SK-N-MC (cell line): ENCODE measurements around the gene TMPRSS9.

Experiments used
- FOXP2 ChIP-seq: optimal IDR thresholded peaks from 2 replicates; pipeline ENCODE3; 2011; ENCODE audit warnings: mild to moderate bottlenecking, moderate library complexity; ENCODE audit not compliant: insufficient read depth; ENCODE audit errors: extremely low read length, control extremely low read depth
- POLR2AphosphoS5 ChIP-seq: IDR thresholded peaks from 2 replicates; pipeline ENCODE4 v1.6.1; 2012; ENCODE audit warnings: mild to moderate bottlenecking, low read depth, low read length, borderline replicate concordance

GRCh38 chr19:2345076-2345475 is 15.0 kb upstream of the TMPRSS9 start:
- TF ChIP-seq FOXP2 = no peak
- TF ChIP-seq POLR2AphosphoS5 = no peak
